GM23248 (cell line): ENCODE measurements around the gene LGR5.

Experiments
- EZH2 ChIP-seq: fragments of 200-600 bp; sonication (generic); IDR thresholded peaks from 2 replicates; pipeline ENCODE4 v1.6.1; 2018; ENCODE audit warnings: antibody characterized with exemption, mild to moderate bottlenecking; ENCODE audit not compliant: insufficient read depth, poor library complexity, severe bottlenecking
- EZH2phosphoT487 ChIP-seq: fragments of 200-600 bp; sonication (generic); IDR thresholded peaks from 2 replicates; pipeline ENCODE4 v1.6.1; 2018; ENCODE audit warnings: antibody characterized with exemption, moderate library complexity, mild to moderate bottlenecking, low read depth; ENCODE audit not compliant: insufficient read depth

DNA sequence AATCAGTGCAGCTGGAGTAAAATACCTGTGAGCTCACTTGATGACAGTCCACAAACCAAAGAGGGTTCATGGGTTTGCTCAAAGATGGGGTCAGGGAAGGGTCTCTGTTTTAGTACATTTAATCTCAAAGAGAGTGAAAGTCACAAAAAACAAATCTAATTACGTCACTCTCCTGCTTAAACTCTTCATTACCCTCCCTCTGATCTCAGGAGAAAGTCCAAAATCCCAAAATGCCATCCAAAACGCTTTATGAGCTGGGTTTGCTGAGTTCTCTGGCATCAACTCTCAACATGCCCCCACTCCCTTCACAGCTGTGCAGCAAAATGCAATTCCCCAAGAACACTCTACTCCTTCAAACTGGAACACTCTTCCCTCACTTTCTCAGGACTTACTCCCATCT is 40.4 kb upstream of the LGR5 start:
- no peak for TF ChIP-seq EZH2phosphoT487
- TF ChIP-seq EZH2, result no peak
